ENCODE data around the gene BTNL9.

Gene BTNL9

GRCh38 chr5:181027452-181028031 is 12.5 kb upstream of the BTNL9 start:
- Histone ChIP-seq H3K4me2 (no peak overlapping the region), H3K4me1 (no peaks in the 10 kb centered on the region), H3K27me3 (no peaks in the 10 kb centered on the region), H3K9ac (no peak overlapping the region), H3K4me3 (no peak overlapping the region), H4K20me1 (no peaks in the 10 kb centered on the region), H3K27ac (no peak overlapping the region), H3K9me3 (peaks cover 21% of the 10 kb centered on the region), H3K36me3 (no peaks in the 10 kb centered on the region)
- no peak for TF ChIP-seq Cebpa-rat (IDR thresholded peaks at IDR 0.05)

- TF ChIP-seq Cebpa-rat (IDR thresholded peaks at IDR 0.05): no peak
- H3K36me3 ChIP-seq: no peaks in the 10 kb centered on the region
- no peaks in the 10 kb centered on the region for H3K4me1 ChIP-seq
- H3K4me3 ChIP-seq: no peak overlapping the region
- peaks cover 19% of the 10 kb centered on the region for H3K9me3 ChIP-seq
- no peak overlapping the region for H3K4me2 ChIP-seq
- H4K20me1 ChIP-seq: no peaks in the 10 kb centered on the region
- H3K9ac ChIP-seq: no peak overlapping the region
- no peaks in the 10 kb centered on the region for H3K27me3 ChIP-seq
- no peak overlapping the region for H3K27ac ChIP-seq
Observed at GRCh38 chr5:181028032-181028819, 11.8 kb upstream of the BTNL9 start.

- no peaks in the 10 kb centered on the region for H3K27me3 ChIP-seq
- no peak overlapping the region for H3K9ac ChIP-seq
- no peak overlapping the region for H3K27ac ChIP-seq
- H3K4me1 ChIP-seq: 0 out of 2 replicates have a peak, but pooled peaks cover 4% of the 10 kb centered on the region
- no peaks in the 10 kb centered on the region for H3K36me3 ChIP-seq
- no peak for TF ChIP-seq Cebpa-rat (IDR thresholded peaks at IDR 0.05)
- peaks cover 9% of the 10 kb centered on the region for H3K9me3 ChIP-seq
- H4K20me1 ChIP-seq: no peaks in the 10 kb centered on the region
- H3K4me2 ChIP-seq: no peak overlapping the region
- H3K4me3 ChIP-seq: no peak overlapping the region
Observed at GRCh38 chr5:181031716-181032115, 8.3 kb upstream of the BTNL9 start.

GRCh38 chr5:181035991-181036815 is 3.9 kb upstream of the BTNL9 start:
- Histone ChIP-seq H3K4me1 (0 out of 2 replicates have a peak, but pooled peaks cover 12% of the 10 kb centered on the region), H3K9me3 (peaks cover 15% of the 10 kb centered on the region), H3K4me3 (no peak overlapping the region), H3K27ac (no peak overlapping the region), H4K20me1 (no peaks in the 10 kb centered on the region), H3K4me2 (no peak overlapping the region), H3K36me3 (no peaks in the 10 kb centered on the region), H3K9ac (no peak overlapping the region), H3K27me3 (no peaks in the 10 kb centered on the region)
- no peak for TF ChIP-seq Cebpa-rat (IDR thresholded peaks at IDR 0.05)

GRCh38 chr5:181036816-181037364 is 3.2 kb upstream of the BTNL9 start:
- H3K36me3 ChIP-seq: no peaks in the 10 kb centered on the region
- H3K4me1 ChIP-seq: 0 out of 2 replicates have a peak, but pooled peaks cover 12% of the 10 kb centered on the region
- H3K4me2 ChIP-seq: no peak overlapping the region
- TF ChIP-seq Cebpa-rat (IDR thresholded peaks at IDR 0.05): no peak
- no peak overlapping the region for H3K9ac ChIP-seq
- no peak overlapping the region for H3K27ac ChIP-seq
- H3K27me3 ChIP-seq: no peaks in the 10 kb centered on the region
- peaks cover 13% of the 10 kb centered on the region for H3K9me3 ChIP-seq
- H3K4me3 ChIP-seq: no peak overlapping the region
- no peaks in the 10 kb centered on the region for H4K20me1 ChIP-seq

GRCh38 chr5:181037365-181037861 is 2.7 kb upstream of the BTNL9 start:
- Histone ChIP-seq H4K20me1 (no peaks in the 10 kb centered on the region), H3K36me3 (no peaks in the 10 kb centered on the region), H3K27ac (no peak overlapping the region), H3K4me2 (no peak overlapping the region), H3K9ac (no peak overlapping the region), H3K9me3 (peaks cover 8% of the 10 kb centered on the region), H3K4me1 (0 out of 2 replicates have a peak, but pooled peaks cover 12% of the 10 kb centered on the region), H3K27me3 (no peaks in the 10 kb centered on the region), H3K4me3 (no peak overlapping the region)
- no peak for TF ChIP-seq Cebpa-rat (IDR thresholded peaks at IDR 0.05)

GRCh38 chr5:181039471-181039870 is 595 bp upstream of the BTNL9 start:
- no peak overlapping the region for H3K4me2 ChIP-seq
- no peak overlapping the region for H3K9ac ChIP-seq
- no peaks in the 10 kb centered on the region for H3K36me3 ChIP-seq
- peaks cover 21% of the 10 kb centered on the region for H3K4me1 ChIP-seq
- no peak overlapping the region for H3K4me3 ChIP-seq
- H3K27me3 ChIP-seq: no peaks in the 10 kb centered on the region
- no peak for TF ChIP-seq Cebpa-rat (IDR thresholded peaks at IDR 0.05)
- H4K20me1 ChIP-seq: no peaks in the 10 kb centered on the region
- no peak overlapping the region for H3K27ac ChIP-seq
- peaks cover 6% of the 10 kb centered on the region; the same call in 1 of the 2 replicates for H3K9me3 ChIP-seq

- no peaks in the 10 kb centered on the region for H4K20me1 ChIP-seq
- no peak for TF ChIP-seq Cebpa-rat (IDR thresholded peaks at IDR 0.05)
- H3K27me3 ChIP-seq: no peaks in the 10 kb centered on the region
- no peaks in the 10 kb centered on the region for H3K36me3 ChIP-seq
- peaks cover 6% of the 10 kb centered on the region; the same call in 1 of the 2 replicates for H3K9me3 ChIP-seq
- H3K27ac ChIP-seq: no peak overlapping the region
- no peak overlapping the region for H3K9ac ChIP-seq
- H3K4me2 ChIP-seq: no peak overlapping the region
- H3K4me1 ChIP-seq: peaks cover 33% of the 10 kb centered on the region
- no peak overlapping the region for H3K4me3 ChIP-seq
Observed at GRCh38 chr5:181040631-181040945, 522 bp downstream of the BTNL9 start.

GRCh38 chr5:181041043-181041442 is 977 bp downstream of the BTNL9 start:
- Histone ChIP-seq H3K4me2 (no peak overlapping the region), H3K9me3 (peaks cover 6% of the 10 kb centered on the region; the same call in 1 of the 2 replicates), H3K36me3 (no peaks in the 10 kb centered on the region), H3K4me3 (no peak overlapping the region), H3K9ac (no peak overlapping the region), H4K20me1 (no peaks in the 10 kb centered on the region), H3K27me3 (no peaks in the 10 kb centered on the region), H3K27ac (no peak overlapping the region), H3K4me1 (peaks cover 35% of the 10 kb centered on the region)
- TF ChIP-seq Cebpa-rat (IDR thresholded peaks at IDR 0.05): no peak

All from BLaER1 (cell line).